SK-N-SH treated with all-trans-retinoic acid at 6 μM for 48 hours (cell line): ENCODE measurements around the gene APCS.

Source experiments
- ARNTL ChIP-seq: fragments of 450-650 bp; formaldehyde crosslinking; IDR thresholded peaks from 2 replicates; pipeline ENCODE4 v1.5.0; 2020; ENCODE audit warnings: low read depth, mild to moderate bottlenecking, moderate library complexity, borderline replicate concordance
- CSDC2 ChIP-seq: fragments of 250-450 bp; sonication (Bioruptor Pico); IDR thresholded peaks from 2 replicates; pipeline ENCODE4 v1.5.0; 2020; ENCODE audit warnings: mild to moderate bottlenecking, moderate library complexity
- CSRNP3 ChIP-seq: fragments of 250-450 bp; sonication (Bioruptor Pico); IDR thresholded peaks from 2 replicates; pipeline ENCODE4 v1.5.1; 2021; ENCODE audit warnings: mild to moderate bottlenecking, moderate library complexity
- ESRRG ChIP-seq: fragments of 250-450 bp; sonication (Bioruptor Pico); IDR thresholded peaks from 2 replicates; pipeline ENCODE4 v1.6.1; 2021; ENCODE audit warnings: mild to moderate bottlenecking
- OSR1 ChIP-seq: fragments of 250-450 bp; sonication (Bioruptor Pico); IDR thresholded peaks from 2 replicates; pipeline ENCODE4 v1.8.0; 2022; ENCODE audit warnings: moderate library complexity, mild to moderate bottlenecking, inconsistent platforms
- PATZ1 ChIP-seq: fragments of 250-450 bp; sonication (Bioruptor Pico); IDR thresholded peaks from 2 replicates; pipeline ENCODE4 v1.8.0; 2020; ENCODE audit warnings: mild to moderate bottlenecking, moderate library complexity, borderline replicate concordance
- PPARA ChIP-seq: fragments of 250-450 bp; sonication (Bioruptor Pico); IDR thresholded peaks from 2 replicates; pipeline ENCODE4 v1.5.0; 2020; ENCODE audit warnings: mild to moderate bottlenecking, borderline replicate concordance
- SNAI2 ChIP-seq: fragments of 250-450 bp; sonication (Bioruptor Pico); IDR thresholded peaks from 2 replicates; pipeline ENCODE4 v1.5.0; 2020; ENCODE audit warnings: mild to moderate bottlenecking, moderate library complexity
- TCF4 ChIP-seq: fragments of 250-450 bp; sonication (Bioruptor Pico); IDR thresholded peaks from 2 replicates; pipeline ENCODE4 v1.8.0; 2021; ENCODE audit warnings: mild to moderate bottlenecking, moderate library complexity, borderline replicate concordance
- TOX ChIP-seq: fragments of 250-450 bp; sonication (Bioruptor Pico); IDR thresholded peaks from 2 replicates; pipeline ENCODE4 v1.8.0; 2021; ENCODE audit warnings: mild to moderate bottlenecking, moderate library complexity, borderline replicate concordance
- ZNF565 ChIP-seq: fragments of 450-650 bp; formaldehyde crosslinking; conservative IDR thresholded peaks from 2 replicates; pipeline ENCODE4 v1.5.0; 2020; ENCODE audit warnings: low read depth, mild to moderate bottlenecking, moderate library complexity
- ZNF70 ChIP-seq: fragments of 450-650 bp; formaldehyde crosslinking; IDR thresholded peaks from 2 replicates; pipeline ENCODE4 v1.5.0; 2020; ENCODE audit warnings: mild to moderate bottlenecking, moderate library complexity

GRCh38 chr1:159581422-159581821, 6.2 kb upstream of the APCS start:
- TF ChIP-seq ZNF565 (CRISPR knock-in tag) (no peak), TCF4 (no peak), PPARA (CRISPR knock-in tag) (no peak), OSR1 (CRISPR knock-in tag) (no peak), ESRRG (CRISPR knock-in tag) (no peak), PATZ1 (no peak), SNAI2 (CRISPR knock-in tag) (no peak), ZNF70 (no peak), TOX (CRISPR knock-in tag) (no peak), CSDC2 (CRISPR knock-in tag) (no peak), ARNTL (no peak), CSRNP3 (no peak)
